T-helper 22 cell (primary cell): ENCODE measurements around the gene LAIR1.
"Not testable (repeated sequence)": the region's sequence is repeated elsewhere in the genome, so short reads cannot be mapped to it uniquely, and the experiment has no call there.

ENCODE experiments used
- DNase-seq: peaks from one replicate; pipeline ENCODE4 v3.0.0-alpha.2; 2020; ENCODE audit warnings: low read depth

The LAIR1 gene, protein sequence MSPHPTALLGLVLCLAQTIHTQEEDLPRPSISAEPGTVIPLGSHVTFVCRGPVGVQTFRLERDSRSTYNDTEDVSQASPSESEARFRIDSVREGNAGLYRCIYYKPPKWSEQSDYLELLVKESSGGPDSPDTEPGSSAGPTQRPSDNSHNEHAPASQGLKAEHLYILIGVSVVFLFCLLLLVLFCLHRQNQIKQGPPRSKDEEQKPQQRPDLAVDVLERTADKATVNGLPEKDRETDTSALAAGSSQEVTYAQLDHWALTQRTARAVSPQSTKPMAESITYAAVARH

DNA sequence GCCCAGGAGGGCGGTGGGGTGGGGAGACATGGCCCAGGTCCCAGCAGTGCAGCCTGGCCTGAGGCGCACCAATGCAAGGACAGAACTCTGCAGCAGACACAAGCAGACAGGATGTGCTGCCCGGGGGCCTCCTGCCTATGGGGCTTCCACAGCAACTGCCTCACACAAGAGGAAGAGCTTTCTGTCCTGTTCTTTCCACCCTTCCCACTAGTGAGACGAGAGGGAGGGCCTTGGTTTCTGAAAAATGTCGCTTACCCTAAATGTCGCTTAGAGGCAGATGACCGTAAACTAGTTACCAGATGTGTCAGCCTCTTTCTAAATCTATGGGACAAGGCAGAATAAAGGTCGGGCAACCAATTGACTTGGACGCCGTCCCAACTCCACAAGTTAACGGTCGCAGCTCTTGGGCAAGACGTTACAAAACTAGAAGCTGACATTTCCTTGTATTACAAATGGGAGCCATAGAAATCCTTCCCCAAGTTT is at the start of gene LAIR1:
Gene LAIR1, minus strand, starts transcription at position 157 of the 483 bp plus-strand sequence. Its CDS starts 127 bp downstream, at position 30.
- no peak for DNase-seq

DNA sequence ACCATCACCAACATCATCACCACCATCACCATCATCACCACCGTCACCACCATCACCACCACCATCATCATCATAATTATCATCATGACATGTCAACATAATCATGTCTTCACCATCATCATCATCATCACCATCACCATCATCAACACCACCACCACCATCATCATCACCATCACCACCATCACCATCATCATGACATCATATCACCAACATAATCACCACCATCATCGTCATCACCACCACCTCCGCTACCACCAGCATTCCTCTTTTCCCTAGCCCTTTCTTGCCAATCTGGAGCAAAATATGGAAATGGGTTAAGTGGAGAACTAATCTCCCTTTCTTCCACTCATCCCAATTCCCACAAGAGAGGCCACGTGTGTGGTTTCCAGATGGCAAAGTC is 49.4 kb upstream of the LAIR1 start:
- DNase-seq = no peak

DNA sequence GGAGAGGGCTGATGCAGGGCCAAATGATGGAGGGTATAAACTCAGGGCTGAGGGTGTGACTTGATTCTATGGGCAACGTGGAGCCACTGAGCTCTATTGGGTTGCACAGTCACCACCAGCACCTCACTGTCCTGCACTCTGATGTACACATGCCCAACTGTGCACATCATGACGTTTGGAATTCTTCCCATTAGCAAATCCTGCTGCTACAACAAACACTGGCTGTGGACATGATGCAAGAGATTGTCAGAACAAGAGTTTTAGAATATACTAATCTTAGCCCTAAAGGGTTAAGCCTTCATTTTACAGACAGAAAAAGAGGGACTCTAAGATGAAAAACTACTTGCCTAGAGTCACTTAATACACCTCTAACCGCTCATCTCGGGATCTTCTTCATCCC is 48.1 kb upstream of the LAIR1 start:
- DNase-seq = no peak

DNA sequence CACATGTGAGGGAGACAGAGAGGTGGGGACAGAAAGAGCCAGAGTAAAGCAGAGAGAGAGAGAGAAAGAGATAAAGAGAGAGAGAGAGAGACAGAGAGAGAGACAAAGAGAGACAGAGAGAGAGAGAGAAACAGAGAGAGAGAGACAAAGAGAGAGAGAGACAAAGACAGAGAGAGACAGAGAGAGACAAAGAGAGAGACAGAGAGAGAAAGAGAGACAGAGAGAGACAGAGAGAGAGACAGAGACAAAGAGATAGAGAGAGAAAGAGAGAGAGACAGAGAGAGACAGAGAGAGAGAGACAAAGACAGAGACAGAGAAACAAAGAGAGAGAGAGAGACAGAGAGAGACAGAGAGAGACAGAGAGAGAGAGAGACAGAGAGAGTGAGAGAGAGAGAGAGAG is 46.3 kb upstream of the LAIR1 start:
- no peak for DNase-seq

DNA sequence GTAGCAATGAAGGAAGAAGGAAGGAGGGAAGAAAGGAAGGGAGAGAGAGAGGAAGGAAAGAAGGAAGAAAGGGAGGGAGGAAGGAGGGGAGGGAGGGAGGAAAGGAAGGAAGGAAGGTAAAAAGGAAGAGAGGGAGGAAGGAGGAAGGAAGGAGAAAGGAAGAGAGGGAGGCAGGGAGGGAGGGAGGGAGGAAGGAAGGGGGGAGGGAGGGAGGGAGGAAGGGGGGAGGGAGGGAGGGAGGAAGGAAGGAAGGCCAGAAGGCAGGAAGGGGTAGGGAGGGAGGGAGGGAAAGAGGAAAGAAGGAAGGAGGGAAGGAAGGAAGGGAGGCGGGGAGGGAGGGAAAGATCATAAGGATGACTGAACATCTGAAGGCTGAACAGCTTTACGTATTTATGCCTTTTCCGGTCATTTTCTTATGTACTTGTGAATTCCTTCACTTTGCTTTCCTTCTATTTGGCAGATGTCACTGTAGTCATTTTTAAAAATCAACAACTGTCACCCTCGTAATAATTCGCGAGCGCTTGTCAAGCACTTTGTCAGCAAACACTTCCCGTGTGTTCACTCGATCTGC is 43.8 kb upstream of the LAIR1 start:
- no peak for DNase-seq

DNA sequence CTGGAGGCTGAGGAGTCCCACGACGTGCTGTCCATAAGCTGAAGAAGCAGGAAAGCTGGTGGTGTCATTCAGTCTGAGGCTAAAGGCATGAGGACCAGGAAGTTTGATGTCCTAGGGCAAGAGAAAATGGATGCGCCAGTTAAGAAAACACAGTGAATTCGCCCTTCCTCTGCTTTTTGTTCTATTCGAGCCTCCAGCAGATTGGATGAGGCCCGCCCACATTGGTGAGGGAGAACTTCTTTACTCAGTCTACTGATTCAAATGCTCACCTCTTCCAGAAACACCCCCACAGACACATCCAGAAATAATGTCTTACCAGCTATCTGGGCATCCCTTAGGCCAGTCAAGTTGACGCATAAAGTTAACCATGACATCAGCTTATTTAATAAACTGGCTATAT is 43.0 kb upstream of the LAIR1 start:
- no peak for DNase-seq

DNA sequence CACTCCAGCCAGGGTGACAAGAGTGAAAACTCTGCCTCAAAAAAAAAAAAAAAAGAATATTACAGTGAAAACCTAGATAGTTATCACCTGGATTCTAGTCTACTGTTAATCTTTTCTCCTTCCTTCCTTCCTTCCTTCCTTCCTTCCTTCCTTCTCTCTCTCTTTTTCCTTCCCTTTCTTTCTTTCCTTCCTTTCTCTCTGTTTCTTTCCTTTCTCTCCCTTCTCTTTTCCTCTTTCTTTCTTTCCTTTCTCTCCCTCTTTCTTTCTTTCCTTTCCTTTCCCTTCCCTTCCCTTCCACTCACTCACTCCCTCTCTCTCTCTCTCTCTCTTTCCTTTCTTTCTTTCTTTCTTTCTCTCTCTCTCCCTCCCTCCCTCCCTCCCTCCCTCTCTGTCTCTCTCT is 40.9 kb upstream of the LAIR1 start:
- no peak for DNase-seq

DNA sequence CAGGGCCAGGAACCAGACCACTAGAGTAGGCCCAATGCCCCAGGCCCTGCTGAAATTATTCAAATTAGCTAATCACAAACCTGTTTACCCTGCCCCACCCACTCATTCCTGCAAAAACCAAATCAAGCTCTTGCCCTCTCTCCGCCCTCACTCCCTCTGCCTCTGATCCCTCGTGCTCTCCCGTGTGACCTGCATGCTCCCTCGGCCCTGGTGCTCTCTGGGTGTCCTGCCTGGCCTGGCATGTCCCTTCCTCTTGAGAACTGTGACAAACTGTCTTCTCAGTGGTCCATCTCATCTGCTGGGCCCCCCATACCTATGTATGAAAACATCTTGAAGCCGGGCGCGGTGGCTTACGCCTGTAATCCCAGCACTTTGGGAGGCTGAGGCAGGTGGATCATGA is 38.3 kb upstream of the LAIR1 start:
- DNase-seq = no peak

DNA sequence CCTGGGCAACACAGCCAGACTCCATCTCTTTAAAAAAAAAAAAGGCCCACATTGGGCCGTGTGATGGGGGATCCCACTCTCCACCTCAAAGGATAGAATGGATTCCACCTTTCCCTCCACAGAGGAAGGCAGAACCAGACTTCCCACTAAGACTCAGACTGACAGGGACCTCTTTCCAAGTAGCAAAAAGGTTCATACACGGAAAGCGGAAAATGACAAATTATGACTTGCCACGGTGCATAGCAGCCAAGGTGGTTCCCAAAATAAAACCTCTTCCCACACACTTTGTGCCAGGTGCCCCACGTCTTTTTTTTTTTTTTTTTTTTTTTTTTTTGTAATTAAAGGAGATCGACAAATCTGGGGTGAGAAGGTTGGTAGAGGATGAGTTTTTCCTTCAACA is 36.2 kb upstream of the LAIR1 start:
- no peak for DNase-seq

DNA sequence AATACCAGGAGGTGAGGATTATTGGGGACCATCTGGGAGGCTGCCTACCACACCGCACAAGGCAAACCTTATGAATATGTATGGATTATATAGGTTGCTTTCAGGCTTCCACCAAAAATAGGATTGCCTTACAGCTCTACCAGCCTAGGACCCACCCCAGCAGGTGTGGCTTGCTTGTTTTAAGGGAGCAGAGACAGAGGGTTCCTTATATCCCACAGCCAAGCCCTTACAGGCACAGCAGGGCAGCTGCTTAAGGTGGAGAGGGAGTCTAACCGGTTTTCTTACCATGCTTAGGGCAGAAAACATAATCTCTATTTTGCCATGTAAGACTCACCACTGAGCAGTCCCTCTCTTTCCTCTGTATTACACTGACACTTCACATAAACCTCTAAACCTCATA is 34.5 kb upstream of the LAIR1 start:
- DNase-seq = no peak

DNA sequence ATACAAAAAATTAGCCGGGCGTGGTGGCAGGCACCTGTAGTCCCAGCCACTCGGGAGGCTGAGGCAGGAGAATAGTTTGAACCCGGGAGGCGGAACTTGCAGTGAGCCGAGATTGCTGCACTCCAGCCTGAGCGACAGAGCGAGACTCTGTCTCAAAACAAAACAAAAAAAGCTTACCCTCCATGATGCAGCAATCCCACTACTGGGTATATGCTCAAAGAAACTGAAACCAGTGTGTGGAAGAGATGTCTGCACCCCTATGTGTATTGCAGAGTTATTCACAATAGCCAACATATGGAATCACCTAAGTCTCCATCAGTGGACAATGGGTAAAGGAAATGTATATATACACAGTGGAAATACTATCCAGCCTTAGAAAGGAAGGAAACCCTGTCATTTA is 31.0 kb upstream of the LAIR1 start:
- DNase-seq = no peak

DNA sequence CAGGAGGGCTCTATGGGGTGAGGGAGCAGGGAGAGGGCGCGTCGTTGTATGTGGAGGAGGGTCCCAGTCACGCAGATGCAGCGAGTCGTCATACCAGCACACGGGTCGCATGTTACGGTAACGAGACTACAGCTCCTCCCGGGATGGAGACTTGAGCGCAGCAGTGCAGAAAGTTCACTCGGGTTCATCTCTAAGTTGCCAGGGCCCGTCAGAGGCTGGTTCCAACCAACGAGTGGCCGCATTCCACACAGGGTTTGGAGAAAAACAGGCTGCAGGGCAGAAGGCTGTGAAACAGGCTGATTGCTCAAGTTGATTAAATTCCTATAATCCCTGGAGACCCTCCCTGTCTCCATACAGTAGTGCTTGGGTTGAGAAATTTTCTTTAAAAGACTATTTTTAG is 28.6 kb upstream of the LAIR1 start:
- DNase-seq = no peak

DNA sequence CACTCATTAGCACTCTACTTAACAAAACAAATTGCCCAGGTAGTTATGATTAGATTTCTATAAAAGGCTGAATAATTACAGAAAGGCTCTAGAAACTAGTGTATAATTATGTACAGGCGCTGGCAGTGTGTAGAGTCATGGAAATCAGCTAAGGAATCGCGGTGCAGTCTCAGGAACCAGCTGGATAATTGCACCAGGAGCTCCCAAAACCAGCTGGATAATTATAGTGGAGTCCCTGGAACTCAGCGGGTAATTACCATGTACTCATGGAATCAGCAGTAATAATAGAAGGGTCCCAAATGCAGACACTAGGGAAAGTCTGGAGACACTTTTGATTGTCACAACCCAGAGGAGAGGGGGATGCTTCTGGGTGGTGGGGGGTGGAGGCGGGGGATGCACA is 27.4 kb upstream of the LAIR1 start:
- DNase-seq = no peak

DNA sequence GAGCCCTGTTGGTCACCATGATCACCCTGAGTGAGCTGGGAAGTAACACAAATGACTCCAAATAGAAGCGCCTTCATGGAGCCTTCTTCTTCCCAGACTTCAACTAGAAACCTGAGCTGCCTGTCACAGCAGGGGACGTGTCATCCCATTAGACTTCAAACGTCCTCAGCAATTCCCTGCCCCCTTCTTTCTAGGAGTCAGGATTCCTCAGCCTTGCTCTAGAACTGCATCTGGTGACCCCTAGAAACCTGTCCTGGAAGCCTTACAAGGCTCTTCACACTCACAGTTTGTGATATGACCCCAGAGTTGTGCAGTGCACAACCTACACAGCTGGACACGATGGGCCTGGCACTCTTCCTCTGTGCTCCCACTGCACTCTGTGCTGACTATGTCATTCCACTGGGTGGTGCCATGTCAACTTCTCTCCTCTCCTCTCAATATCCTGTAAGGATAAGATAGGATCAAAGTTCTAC is 26.9 kb upstream of the LAIR1 start:
- no peak for DNase-seq

DNA sequence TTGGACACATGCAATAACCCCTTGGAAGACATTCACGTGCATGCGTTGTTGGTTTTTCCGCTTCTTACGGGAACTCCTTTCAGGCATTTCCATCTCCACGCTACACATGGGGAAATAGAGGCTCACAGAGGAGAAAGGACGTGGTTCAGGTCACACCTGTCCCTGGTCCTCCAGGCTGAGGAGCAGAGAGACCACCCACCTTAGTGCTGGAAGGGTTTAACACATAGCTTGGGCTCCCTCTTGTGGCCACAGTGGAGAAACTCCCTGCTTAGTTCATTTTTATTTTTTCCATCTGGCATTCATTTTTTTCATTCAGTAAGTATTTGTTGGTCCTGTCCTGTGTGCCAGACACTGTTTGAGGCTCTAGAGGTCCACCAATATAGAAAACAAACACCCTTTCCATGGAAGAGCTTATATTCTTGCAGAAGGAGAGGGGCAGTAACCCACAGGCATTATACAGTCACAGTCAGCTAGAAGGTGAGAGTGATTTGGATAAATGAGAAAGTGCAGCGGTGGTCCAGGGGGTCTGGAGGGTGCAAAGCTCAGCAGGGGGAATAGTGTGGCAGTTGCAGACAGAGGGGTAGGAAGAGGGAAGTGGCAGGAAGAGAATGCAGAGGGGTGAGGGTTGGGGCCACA is 26.3 kb upstream of the LAIR1 start:
- peak; percentile 29 for DNase-seq

DNA sequence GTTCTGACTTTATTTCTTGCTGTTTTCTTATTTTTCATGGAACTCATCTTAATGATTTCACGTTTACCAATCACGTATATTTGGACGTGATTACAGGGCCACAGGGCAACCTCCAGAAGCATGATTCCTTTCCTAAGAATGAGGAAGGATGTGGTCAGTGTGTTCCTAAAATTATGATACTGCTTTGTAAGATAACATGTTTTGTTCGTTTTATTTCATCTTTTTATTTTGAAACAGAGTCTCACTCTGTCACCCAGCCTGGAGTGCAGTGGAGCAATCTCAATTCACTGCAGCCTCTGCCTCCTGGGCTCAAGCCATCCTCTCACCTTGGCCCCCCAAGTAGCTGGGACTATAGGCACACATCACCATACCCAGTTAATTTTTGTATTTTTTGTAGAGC is 24.8 kb upstream of the LAIR1 start:
- DNase-seq = no peak

DNA sequence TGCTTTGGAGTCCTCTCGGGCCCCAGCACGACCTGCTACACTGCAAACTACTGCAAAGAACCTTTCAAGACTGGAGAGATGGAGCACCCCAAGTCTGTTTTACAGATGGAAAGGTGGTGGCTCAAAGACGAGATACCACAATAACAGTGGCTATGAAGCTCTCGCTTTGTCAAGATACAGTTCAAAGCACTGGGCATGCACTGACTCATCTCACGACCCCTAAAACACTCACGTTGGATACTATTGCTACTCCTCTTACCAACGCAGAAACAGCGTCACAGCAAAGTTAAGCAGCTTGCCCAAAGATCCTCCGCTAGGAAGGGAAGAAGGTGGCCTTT is 24.0 kb upstream of the LAIR1 start:
- no peak for DNase-seq

DNA sequence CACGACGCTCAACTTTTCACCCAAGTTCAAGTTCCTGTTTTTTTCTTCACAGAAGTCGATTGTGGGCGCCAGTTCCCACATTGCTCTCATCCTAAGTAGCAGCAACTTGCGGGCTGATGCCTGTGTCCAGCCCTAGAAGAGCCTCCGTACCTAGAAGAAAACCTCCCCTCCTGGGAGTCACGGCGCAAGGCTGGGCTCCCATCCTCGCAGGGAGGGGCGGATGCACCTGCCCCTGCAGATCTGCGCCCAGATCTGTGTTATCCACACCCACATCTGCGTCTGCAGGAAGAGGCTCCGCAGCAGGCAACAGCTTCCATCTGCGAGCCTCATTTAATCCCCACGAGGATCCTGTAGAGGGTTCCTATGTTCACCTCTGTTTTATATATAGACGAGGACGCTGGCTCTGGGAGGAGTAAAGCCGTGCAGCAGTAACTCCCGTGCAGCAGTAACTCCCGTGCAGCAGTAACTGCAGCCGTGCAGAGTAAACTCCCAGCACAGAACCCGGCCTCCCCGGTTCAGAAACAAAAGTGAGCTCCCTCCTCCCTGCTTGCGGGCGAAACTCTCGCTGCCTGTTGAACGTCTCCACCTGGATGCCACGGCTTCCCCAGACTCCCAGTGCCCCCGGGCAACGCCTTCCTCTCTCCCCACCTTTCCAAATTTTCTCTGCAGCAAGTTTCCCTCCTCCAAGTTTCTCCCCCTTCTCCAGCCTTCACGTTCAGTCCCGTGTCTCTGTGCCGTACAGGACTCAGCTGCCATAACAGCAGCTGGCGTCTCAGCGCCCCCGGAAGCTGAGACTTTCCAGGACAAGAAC is 23.5 kb upstream of the LAIR1 start:
- DNase-seq = peak; percentile 5

DNA sequence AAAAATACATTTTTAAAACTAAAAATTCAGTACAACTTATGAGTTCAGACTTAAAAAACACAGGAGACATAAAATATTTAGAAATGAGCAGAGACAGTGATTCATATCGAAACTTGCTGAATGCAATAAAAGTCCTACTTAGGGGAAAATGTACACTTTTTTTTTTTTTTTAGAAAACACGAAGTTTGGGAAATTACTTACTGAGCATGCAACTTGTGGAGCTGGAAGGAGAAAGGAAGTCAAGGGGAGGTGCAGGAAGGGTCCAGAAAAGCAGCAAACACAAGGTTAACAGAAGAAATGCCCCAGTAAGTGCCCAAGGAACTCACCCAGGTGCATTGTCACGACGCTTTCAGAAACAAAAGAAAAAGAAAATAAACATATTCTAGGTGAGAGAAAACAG is 18.6 kb upstream of the LAIR1 start:
- DNase-seq = no peak

DNA sequence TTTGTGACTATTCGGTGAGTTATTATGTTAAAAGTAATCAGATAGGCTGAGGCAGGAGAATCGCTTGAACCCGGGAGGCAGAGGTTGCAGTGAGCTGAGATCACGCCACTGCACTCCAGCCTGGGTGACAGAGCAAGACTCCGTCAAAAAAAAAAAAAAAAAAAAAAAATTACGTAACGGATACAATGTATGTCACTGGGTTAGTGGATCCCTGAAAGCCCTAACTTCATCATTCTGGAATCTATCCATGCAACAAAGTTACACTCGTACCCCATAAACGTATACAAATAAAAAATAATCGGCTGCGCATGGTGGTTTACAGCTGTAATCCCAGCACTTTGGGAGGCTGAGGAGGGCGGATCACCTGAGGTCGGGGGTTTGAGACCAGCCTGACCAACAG is 17.3 kb upstream of the LAIR1 start:
- DNase-seq = not testable (repeated sequence)

DNA sequence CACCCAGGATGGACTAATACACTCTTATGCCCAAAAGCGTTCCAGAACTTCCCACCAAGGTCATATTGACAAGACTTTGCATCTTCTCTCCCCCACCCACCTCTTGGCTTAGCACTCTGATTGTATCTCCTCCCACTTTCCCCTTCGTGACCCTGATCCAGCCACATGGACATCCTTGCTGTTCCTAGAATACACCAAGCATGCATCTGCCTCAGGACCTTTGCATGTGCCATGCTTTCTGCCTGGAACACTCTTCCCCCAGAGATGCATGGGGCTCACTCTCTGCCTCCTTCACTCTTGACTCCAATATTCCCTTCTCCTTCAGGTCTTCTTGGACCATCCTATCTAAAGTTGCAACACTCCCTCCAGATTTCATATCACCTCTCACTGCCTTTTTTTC is 16.2 kb upstream of the LAIR1 start:
- DNase-seq = no peak

DNA sequence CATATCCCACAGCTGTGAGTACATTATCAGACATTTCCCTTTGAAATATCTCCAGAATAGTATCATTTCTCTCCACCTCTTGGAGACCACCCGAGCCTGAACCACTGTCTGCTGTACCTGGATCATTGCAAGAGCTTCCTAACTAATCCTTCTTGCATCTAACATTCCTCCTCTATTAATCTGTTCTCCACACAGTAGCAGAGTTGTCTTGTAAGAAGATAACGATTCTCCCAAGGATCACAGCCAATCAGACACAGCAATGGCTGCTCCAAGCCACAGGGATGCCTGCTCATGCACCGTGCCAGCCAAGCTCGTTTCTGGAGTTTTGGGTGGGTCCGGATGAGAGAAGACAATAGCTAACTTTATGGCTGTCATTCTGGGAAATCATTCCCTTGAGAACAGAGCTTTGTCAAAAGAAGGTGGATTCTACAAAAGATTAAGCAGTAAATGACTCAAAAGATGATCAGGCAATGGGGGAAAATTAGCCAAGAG is 14.5 kb upstream of the LAIR1 start:
- no peak for DNase-seq
